IPS-11a (cell line): ENCODE measurements around the gene NCAM2.

Experiments used
- H3K4me3 ChIP-seq: one replicate; pipeline ENCODE4 v1.5.1; 2013; ENCODE audit warnings: low read depth, low read length, control low read depth

NCAM2 gene

DNA sequence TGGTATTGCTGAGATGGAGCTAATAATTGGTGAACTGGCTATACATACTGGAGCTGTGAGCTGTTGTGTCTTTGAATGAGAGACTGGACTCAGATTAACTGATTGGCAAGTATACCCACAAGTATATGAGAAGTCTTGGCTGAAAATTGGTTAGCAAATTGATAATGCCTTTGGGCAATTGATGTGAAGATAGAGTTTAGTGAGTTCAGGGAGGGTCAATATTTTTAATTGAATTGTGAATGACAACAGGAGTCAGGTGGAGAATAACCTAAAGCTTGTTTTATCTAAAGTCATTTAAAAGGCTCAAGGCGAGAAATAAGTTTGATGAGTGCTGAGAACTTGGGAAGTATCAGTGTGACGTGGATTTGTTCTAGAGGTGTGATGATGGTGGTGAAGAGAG lies 27.5 kb downstream of the NCAM2 start:
- H3K4me3 ChIP-seq = no peak overlapping the region

DNA sequence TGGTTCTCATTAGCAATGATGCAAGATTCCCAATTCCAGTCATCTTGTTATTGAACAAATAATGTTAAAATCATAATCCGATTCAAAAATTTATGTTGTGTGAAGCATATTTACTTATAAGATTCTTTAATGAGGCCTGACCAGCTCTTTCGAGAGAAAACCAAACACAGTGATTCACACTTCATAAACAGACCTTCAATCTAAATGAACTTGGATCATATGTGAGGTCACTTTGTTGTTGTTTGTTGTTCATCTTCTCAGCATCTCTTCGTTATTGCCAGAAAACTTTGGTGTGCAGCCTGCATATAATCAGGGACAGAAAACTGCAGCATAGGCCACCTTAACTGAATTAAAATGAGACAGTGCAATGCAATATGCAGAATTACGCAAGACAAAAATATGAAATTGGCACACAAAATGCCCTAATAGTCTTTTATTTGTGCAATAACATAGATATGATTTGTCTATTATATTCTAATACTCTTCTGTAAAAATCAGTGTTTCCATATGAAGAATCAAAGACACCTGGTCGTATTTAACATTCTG lies 30.1 kb downstream of the NCAM2 start:
- no peak overlapping the region for H3K4me3 ChIP-seq

DNA sequence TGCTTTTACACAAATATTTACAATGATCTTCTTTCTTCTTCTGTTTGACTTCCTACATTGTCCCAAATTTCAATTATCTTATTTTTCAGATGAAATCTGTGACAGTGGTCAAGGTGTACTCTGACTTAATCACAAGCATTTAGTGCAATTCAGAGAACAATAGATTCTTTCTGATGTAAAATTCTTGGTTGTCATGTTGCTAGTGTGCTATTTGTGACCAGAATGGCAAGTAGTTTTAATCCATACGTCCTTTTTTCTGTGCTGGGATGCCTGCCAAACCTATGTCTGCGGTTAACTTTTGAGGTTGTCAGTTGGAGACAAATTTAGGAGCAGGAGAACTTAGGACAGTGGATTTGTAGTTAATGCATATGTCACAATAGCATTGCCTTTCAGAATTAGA lies 31.0 kb downstream of the NCAM2 start:
- no peak overlapping the region for H3K4me3 ChIP-seq

DNA sequence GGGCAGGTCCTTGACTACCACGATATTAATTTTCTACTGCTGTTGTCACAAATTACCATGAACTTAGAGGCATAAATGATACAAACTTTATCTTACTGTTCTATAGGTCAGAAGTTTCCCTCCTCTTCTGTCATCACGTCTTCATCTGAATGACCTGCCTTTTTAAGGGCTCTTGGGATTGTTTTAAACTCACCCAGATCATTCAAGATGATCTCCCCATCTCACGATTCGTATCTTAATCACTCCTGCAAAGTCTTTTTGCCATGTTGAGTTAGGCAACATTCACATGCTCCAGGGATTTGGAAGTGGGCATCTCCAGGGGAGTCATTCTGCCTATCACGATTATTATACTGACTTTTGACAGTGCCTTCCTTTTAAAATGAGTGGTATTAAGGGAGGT lies 32.1 kb downstream of the NCAM2 start:
- H3K4me3 ChIP-seq = no peak overlapping the region

DNA sequence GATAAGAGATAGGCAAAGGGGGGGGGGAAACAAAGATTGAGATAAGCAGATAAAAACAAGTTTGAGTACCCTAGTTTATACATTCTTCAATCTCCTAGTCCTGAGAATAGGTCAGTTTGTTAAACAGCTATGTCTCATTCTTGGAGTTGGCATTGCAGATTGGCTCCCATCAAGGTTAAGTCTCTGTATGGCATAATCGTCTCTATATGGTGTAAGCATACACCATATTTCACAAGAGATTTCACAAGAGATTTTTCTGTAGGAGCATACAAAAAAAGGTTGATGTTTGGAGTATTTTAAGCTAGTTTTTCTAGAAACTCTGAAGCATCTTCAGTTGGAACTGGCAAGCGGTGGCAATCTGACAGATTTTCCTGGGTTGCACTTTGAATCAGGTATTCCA lies 35.8 kb downstream of the NCAM2 start:
- H3K4me3 ChIP-seq = no peak overlapping the region

DNA sequence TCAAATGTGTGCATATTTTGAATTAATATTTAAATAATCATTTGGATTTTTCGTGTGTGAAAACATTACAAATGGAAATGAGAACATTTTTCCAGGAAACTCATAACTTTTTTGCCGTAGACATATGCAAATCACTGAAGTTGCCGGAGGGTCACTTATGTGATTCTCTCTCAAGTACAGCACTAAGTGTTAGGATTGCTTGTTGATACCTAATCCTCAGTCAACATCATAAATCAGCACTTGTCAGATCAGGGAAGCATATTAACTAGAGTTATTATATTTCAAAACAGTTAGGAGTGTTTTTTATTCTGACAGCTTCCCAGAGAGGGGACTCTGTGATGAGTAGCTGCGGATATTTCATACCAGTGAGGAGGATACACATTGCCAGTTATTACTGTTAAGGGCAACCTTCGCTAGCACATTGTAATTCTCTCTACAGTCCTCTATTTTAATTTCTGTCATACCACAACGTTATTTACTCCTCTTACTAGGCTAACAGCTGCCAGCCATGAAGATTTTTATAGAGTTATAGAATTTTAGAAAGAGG lies 41.5 kb downstream of the NCAM2 start:
- H3K4me3 ChIP-seq = no peak overlapping the region

DNA sequence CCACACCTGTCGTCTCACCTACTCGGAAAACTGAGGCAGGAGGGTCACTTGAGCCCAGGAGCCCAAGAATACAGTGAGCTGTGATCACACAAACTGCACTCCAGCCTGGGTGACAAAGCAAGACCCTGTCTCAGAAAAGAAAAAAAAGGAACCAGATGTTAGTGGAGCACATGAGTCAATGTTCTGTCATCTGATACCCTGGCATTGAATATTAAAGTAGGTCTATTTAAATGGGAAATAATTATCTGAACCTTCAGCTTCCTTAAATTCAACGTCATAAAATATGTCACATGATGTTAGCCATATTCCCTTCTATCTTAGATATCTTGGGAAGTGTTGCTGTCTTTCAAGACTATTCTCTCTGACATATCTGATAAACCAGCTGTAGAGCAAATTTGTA lies 47.3 kb downstream of the NCAM2 start:
- no peak overlapping the region for H3K4me3 ChIP-seq

DNA sequence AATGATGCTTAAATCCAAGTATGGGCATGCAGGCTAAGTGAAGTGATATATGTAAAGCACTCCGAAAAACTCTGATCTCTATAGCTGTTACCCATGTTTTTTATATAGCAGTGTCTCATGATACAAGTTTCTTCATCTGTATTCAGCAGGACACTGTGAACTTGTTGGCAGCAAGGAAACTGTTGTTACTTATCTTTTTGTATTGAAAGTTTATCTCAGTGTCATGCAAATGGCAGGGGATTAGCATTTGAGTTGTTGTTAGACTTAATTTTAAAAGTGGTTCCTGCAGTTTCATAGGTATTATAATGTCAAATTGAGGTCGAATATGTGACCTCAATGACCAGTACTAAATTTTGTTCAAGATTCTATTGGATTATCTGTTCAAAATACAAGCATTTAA lies 47.9 kb downstream of the NCAM2 start:
- H3K4me3 ChIP-seq = no peak overlapping the region

DNA sequence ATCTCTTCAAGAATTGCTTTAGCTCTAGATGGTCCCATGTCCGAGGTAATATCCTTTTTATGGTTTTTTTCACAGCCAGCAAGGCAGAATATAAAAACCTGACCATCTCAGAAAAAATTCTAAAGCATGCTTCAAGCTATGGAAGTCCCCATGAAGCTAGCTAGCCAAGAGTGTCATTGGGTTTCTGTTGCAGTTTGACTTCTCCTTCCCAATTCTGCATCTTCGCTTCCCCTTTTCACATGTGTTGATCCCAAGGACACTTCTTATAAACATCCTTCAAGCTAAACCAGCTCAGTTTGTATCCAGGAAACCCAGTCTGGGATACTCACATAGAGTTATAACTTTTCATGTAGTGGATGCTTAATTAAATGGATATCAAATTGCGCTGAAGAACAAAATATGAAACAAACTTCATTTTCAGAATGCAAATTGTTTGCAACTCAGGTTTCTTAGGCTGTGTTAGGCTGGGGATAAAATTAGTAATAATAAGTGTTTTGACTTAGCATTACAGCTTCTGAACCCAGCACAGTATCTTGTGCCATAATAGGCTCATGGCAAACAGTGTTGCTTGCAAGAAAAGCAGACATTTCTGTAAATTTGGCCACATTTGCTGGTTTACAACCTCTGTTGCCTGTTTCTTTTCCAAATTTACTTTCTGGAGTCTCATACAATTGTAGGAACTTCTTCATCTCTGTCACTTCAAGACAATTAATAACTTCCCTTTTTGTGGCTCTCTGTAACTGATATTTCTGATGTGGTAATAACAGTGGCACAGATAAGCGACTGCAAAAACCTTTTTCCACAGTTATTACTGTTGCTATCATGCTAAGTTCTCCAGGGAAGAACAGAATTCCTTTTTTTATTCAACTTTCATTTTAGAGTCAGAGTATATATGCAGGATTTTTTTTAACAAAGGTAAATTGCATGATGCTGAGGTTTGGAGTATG lies 53.2 kb downstream of the NCAM2 start:
- H3K4me3 ChIP-seq = no peak overlapping the region

DNA sequence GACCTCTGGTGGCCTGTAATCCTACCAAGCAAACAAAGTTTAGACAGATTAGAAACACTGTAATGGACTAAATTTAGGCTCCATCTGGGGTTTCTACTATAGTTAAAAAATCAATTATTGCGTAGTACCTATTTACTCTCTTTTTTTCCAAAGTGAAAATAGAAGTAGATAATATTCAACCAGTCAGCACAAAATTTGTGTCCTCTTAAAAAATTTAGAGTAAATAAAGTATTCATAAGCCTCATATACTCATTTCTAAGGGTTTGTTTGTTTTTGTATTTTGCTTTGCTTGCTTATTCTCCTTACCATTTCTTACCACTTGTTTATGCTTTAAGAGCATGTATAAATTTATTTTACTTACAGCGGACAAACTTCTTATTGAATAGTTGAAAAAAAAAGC lies 54.5 kb downstream of the NCAM2 start:
- H3K4me3 ChIP-seq = no peak overlapping the region

DNA sequence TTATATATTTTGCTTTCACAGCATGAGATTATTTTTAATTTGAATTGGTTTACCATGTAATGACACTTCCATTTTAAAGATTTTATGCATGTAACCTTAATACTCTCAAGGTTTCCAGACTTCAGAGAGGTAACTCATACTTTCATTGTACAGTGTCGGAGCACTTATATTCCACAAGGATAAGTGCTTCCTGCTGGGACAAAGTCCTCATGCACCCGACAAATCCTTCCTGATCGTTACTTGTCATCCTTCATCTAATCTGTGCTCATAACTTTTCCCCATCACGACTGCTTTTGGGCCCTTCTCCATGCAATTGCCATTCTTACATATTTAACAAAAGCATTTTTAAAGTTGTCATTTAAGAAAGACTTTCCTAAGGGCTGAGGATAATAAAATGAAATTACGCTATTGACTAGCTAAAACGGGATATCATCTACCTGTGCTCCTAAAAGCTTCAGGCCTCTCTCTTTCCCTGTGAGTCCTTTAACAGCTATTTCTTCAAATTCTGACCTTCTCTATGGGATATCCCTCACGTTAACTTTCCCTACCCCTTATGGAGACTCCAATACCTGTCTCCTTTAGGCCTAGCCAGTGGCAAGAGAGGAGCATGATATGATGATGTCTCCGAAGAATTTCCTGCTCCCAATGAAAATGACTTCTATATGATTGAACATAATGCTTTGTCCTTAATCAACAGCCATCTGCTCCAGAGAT lies 59.3 kb downstream of the NCAM2 start:
- no peak overlapping the region for H3K4me3 ChIP-seq

DNA sequence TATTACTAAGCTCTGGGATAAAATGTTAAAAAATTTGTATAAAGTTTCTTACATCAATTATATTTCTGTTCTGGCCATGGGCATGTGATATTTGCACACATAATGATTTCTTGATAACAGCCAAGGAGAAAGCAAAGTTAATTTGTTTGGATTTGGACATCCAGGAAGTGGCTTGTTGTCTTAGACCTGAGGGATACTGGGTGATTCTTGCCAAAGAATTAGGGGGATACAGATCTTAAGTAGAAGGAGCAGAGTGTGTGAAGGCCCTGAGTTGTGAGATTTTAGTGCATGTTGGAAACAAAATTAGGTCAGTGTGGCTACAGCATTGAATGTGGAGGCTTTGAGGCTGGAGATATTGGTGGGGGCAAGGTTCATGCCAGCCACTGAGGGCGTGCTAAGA lies 65.6 kb downstream of the NCAM2 start:
- H3K4me3 ChIP-seq = no peak overlapping the region

DNA sequence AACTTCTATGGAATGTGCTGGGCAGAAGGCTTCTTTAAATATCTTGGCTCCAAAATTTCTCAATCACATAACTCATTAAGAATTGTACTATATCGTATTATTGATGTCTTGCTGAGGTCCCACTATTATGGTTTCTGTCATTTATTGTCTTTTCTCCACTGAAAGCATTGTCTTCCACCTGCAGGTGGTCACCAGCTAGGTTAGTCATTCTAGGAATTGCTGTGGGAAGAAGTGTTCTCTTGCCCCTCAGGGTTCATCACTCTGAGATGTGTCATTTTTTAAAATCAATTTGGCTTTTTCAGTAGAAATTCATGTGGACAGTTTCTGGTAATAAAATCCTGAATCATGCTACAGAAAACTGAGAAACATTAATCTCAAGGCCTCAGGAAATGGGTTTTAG lies 66.1 kb downstream of the NCAM2 start:
- H3K4me3 ChIP-seq = no peak overlapping the region

DNA sequence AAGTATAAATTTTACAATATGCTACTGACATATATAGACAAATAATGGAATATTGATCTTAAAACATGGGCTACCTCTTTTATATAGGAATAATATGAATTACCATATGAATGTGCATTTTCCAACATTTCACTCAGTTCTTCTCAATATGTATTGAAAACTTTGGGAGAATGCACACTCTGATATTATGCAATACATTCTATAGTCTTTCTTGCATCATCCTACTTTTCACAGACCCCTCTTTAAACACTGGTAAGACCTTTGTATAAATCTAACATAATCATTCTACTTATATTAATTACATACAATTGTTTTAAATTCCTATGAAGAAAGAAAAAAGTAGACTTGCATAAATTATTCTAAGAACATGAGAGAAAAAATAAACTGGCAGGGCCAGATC lies 69.2 kb downstream of the NCAM2 start:
- H3K4me3 ChIP-seq = no peak overlapping the region

DNA sequence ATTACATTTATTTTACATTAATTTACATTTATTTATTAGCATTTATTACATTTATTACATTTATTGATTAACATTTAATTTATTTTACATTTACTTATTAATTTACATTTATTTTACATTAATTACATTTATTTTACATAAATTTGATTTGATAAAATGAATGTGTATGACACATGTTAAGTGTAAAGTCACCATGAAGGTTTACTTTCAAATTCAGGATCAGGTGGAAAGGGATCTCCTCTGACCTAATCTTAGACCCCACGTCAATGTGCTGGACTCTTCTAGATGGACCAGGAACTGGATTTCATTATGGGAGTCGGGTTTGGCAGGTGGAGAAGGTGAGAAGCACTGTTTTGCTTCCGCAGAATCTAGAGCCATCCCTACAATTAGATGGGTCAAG lies 76.1 kb downstream of the NCAM2 start:
- H3K4me3 ChIP-seq = no peak overlapping the region

DNA sequence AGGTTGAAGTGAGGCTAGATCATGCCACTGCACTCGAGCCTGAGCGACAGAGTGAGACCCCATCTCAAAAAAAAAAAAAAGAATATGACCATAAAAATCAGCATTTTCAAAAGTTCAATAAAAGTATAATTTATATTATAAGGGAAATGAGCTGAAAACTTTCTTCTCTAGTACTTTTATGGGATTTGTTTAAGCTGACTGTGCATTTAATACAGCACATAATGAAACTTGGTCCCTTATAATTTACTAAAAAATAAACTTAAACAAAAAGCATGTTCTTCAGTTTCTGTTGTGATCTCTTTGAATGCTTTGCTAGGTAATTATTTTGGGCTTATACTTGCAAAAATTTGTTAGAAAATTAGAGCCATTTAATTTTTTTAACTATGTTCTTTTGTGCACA lies 77.8 kb downstream of the NCAM2 start:
- H3K4me3 ChIP-seq = no peak overlapping the region

DNA sequence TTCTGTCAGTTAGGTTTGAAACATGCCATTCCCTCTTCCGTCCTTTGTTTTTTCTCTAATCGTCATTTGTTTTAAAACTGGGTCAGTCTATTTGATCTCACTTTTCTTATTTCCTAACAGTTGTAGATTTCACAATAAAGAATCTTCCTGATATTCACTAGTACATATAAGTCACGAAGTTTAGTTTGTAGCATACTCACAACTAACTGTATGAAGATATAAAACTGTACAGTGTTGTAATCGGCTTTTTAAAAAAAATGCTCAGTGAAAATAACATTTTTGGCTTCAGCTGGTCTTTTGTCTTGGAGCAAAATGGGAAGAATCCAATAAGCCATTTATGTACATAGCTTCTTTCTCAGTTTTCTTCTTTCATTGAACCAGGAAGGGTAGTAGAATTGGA lies 78.3 kb downstream of the NCAM2 start:
- no peak overlapping the region for H3K4me3 ChIP-seq

DNA sequence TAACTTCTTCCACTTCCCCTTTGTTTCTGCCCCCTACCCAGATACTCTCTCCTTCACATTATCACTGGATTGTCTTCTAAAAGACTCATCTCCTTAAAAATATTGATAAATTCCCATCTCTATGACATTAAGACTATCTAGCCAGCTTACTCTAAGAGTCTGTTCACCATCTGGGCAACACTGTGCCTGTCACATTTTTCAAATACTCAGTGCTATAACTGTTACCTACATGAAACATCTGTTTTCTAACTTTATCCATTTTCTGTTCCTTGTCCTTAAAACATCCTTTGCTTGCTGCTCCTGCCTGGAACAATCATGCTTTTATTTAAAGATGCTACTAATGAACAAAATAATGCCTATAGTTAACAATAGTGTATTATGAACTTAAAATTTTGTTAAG lies 81.4 kb downstream of the NCAM2 start:
- H3K4me3 ChIP-seq = no peak overlapping the region

DNA sequence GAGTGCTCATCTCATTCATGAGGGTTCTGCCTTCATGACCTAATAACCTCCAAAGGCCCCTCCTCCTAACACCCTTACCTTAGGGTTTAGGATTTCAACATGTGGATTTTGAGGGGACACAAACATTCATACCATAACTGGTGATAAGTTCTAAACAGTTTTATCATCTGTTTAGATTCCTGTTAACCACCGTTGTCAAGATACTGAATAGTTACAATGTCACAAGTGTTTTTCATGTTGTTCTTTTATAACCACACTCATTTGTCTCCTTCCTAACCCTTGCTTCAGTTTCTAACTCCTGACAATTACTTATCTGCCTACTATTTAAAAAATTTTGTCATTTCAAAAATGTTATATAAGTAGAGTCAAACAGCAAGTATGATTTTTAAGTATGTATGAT lies 86.0 kb downstream of the NCAM2 start:
- H3K4me3 ChIP-seq = no peak overlapping the region

DNA sequence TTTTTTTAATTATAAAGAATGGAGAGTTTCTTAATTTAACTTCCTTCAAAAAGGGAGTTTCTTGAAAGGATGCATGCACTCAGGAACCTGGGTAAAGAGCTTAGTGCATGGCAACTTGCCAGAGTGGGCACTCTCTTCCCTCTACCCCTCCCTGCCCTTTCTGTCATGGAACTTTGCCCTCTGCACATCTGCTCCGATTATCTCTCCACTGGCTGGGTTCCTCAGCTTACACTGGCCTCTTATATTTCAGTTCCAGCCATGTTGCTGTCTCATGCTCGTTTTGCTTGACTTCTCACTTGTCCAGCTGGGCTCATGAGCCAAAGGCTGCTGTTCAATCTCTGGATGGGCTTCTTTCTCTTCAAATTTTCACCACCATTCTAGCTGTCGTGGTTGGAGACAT lies 87.0 kb downstream of the NCAM2 start:
- no peak overlapping the region for H3K4me3 ChIP-seq

DNA sequence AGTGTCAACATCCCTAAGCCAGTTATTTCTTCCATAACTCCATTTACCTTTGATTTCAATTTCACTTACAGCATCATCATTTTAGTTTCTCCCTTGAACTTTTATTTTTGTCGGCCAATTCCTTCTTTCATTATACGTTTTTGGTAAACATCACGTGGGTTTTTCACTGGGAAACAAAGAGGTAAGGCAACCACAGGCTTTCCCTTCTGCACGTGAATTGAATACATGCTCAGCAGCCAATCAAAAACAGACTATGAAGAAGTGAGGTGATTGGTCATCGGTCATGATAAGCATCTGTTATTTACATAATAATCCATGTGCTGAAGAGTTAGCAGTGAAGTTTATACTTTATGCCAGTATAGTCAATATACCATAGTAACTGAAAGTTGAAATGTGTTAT lies 98.7 kb downstream of the NCAM2 start:
- H3K4me3 ChIP-seq = no peak overlapping the region

DNA sequence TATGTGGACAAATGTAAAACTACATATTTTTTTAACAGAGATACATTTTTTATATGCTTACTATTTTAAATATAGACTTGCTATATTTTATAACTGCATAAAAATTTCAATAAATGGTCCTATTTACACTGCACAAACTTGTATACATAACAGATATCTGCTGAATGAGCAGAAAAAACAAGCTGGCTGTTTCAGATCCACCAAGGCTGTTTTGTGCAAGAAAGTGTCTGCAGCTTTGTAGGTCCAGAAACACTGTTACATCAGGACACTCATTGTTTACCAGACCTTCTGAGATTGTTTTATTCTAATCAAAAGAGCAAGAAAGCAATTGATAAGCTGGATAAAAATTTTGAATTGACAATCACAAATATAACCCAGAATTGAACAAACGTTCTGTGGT lies 99.3 kb downstream of the NCAM2 start:
- no peak overlapping the region for H3K4me3 ChIP-seq
